GM19397 (cell line): ENCODE data around the gene ATG5.
A peak's percentile ranks its signal among the peaks of the same experiment; 100 is the strongest.

Source experiments
- ATAC-seq: cut with Tn5 transposase; IDR thresholded peaks from one replicate; pipeline ENCODE4 v1.9.1; 2021; ENCODE audit warnings: mild to moderate bottlenecking, moderate library complexity; ENCODE audit not compliant: unreplicated experiment

The ATG5 gene

GRCh38 chr6:106226676-106227075 lies 98.9 kb downstream of the ATG5 start:
- no peak for ATAC-seq

- ATAC-seq = no peak
Measured at GRCh38 chr6:106225581-106225980, 100.0 kb downstream of the ATG5 start.

- ATAC-seq = no peak
Measured at GRCh38 chr6:106223300-106223930, 102.1 kb downstream of the ATG5 start.

GRCh38 chr6:106220485-106220884 lies 105.1 kb downstream of the ATG5 start:
- peak; percentile 48 for ATAC-seq

GRCh38 chr6:106216527-106216926 lies 109.0 kb downstream of the ATG5 start:
- no peak for ATAC-seq

GRCh38 chr6:106215608-106216007 lies 110.0 kb downstream of the ATG5 start:
- no peak for ATAC-seq

- ATAC-seq = no peak
Measured at GRCh38 chr6:106214531-106214930, 111.0 kb downstream of the ATG5 start.

GRCh38 chr6:106213660-106214289 lies 111.8 kb downstream of the ATG5 start:
- ATAC-seq = no peak

- ATAC-seq = no peak
Measured at GRCh38 chr6:106212576-106212975, 113.0 kb downstream of the ATG5 start.

GRCh38 chr6:106206905-106207304 lies 118.7 kb downstream of the ATG5 start:
- ATAC-seq = no peak

- no peak for ATAC-seq
Measured at GRCh38 chr6:106204961-106205360, 120.6 kb downstream of the ATG5 start.

GRCh38 chr6:106199998-106200397 lies 125.6 kb downstream of the ATG5 start:
- no peak for ATAC-seq

GRCh38 chr6:106199331-106199730 lies 126.2 kb downstream of the ATG5 start:
- no peak for ATAC-seq

GRCh38 chr6:106197441-106197840 lies 128.1 kb downstream of the ATG5 start:
- no peak for ATAC-seq

GRCh38 chr6:106194949-106195921 lies 130.3 kb downstream of the ATG5 start:
- peak; percentile 48 for ATAC-seq

- no peak for ATAC-seq
Measured at GRCh38 chr6:106192824-106193223, 132.7 kb downstream of the ATG5 start.

- no peak for ATAC-seq
Measured at GRCh38 chr6:106188104-106188794, 137.3 kb downstream of the ATG5 start.

GRCh38 chr6:106187424-106187982 lies 138.1 kb downstream of the ATG5 start:
- ATAC-seq = no peak

GRCh38 chr6:106186714-106187113 lies 138.8 kb downstream of the ATG5 start:
- no peak for ATAC-seq

GRCh38 chr6:106186172-106186571 lies 139.4 kb downstream of the ATG5 start:
- no peak for ATAC-seq

GRCh38 chr6:106185615-106186014 lies 139.9 kb downstream of the ATG5 start:
- no peak for ATAC-seq
